AG04449 (cell line): ENCODE measurements around the gene CYB5R3.
A peak's percentile ranks its signal among the peaks of the same experiment; 100 is the strongest.
"Not testable (repeated sequence)": the region's sequence is repeated elsewhere in the genome, so short reads cannot be mapped to it uniquely, and the experiment has no call there.

Experiments used
- CTCF ChIA-PET: fragments of 350-600 bp; formaldehyde crosslinking; extraction: SDS; loops from one replicate; lab custom pipeline; 2021; ENCODE audit warnings: antibody characterized with exemption; lab: Yijun Ruan, JAX
- POLR2A ChIA-PET: fragments of 400-600, 350-600 bp; formaldehyde crosslinking; extraction: SDS; loops from one replicate; lab custom pipeline; 2020; ENCODE audit warnings: antibody characterized with exemption, inconsistent platforms; lab: Yijun Ruan, JAX
- DNase-seq: peaks from one replicate; pipeline ENCODE4 v3.0.0-alpha.2; 2010; ENCODE audit warnings: low read depth, low spot score
- H3K4me3 ChIP-seq: 2 replicates; pipeline ENCODE4 v1.5.1; 2011; ENCODE audit warnings: low read depth, mild to moderate bottlenecking, control low read depth, low read length
- TF ChIP-seq, protein P1 (sequence below): IDR thresholded peaks from one replicate; pipeline ENCODE4 v1.5.1; 2011; ENCODE audit warnings: mild to moderate bottlenecking, moderate library complexity, low read length, control low read depth, inconsistent platforms; ENCODE audit not compliant: insufficient read depth; ENCODE audit errors: missing control alignments

The CYB5R3 gene

DNA sequence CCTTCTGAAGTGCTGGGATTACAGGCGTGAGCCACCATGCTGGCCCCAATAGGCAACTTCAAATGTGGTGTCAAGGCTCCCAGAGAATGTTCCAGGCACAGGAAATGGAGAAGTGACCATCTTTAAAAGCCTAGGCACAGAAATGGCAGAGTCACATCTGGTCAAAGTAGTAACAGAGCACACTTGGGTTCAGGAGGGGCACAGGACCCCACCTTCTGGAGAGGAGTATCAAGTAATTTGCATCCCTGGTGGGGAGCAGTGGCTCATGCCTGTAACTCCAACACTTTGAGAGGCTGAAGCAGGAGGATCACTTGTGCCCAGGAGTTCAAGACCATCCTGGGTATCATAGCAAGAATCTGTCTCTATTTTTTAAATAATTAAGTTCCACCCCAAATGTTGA lies 66.2 kb downstream of the CYB5R3 start:
- TF ChIP-seq, protein P1, sequence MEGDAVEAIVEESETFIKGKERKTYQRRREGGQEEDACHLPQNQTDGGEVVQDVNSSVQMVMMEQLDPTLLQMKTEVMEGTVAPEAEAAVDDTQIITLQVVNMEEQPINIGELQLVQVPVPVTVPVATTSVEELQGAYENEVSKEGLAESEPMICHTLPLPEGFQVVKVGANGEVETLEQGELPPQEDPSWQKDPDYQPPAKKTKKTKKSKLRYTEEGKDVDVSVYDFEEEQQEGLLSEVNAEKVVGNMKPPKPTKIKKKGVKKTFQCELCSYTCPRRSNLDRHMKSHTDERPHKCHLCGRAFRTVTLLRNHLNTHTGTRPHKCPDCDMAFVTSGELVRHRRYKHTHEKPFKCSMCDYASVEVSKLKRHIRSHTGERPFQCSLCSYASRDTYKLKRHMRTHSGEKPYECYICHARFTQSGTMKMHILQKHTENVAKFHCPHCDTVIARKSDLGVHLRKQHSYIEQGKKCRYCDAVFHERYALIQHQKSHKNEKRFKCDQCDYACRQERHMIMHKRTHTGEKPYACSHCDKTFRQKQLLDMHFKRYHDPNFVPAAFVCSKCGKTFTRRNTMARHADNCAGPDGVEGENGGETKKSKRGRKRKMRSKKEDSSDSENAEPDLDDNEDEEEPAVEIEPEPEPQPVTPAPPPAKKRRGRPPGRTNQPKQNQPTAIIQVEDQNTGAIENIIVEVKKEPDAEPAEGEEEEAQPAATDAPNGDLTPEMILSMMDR, result no peak
- DNase-seq, result no peak
- POLR2A ChIA-PET, result no interaction called here
- H3K4me3 ChIP-seq, result no peak overlapping the region
- CTCF ChIA-PET, result interaction anchor here (1.0 to 1.2 kb wide), 2 partner anchors 9 to 38 kb away, joined by 3 to 4 read pairs; no protein-coding TSS in a partner anchor

DNA sequence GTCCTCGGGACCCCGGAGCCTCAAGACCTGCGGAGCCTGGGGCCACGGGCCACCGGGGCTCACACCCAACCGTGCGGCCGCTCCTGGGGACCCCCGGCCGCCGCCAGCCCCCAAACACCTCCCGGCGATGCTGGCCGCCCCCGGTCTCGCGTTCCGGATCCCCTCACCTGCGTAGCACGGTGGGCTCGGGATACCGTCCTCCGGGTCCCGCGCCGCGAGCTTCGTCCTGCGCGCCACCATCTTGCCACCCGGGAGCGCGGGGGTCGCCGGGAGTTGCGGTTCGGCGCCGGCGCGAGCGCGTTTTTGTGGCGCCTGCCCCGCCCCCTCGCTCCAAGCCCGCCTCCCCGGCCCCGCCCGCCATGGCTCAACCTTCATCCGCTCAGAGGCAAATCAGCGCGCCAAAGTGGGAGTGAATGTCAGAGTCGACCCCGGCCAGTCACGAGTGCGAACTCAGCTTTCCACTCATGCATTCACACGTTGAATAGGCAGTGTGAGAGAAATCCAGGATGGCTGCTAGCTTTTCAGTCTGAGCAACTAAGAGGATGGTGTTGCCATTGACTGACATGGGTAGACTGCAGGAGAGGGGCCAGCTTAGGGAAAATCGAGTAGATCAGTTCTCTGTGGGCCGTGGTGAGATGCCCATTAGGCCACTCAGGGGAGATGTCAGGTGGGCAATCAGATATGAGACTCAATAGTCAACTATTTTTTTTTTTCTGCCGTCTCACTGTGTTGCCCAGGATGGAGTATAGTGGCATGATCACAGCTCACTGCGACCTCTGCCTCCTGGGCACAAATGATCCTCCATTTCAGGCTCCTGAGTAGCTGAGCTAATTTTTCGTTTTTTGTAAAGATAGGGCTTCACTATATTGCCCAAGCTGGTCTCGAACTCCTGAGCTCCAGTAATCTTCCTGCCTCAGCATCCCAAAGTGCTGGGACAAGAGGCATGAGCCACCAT lies 67.2 kb downstream of the CYB5R3 start:
- ChIA-PET POLR2A (no interaction called here), CTCF (interaction anchor here (0.9 to 1.2 kb wide), 4 partner anchors 10 to 48 kb away, joined by 3 to 4 read pairs (median 3); no protein-coding TSS in a partner anchor)
- H3K4me3 ChIP-seq, result peak overlapping the region; percentile 73
- TF ChIP-seq, protein P1, result no peak
- no peak for DNase-seq

DNA sequence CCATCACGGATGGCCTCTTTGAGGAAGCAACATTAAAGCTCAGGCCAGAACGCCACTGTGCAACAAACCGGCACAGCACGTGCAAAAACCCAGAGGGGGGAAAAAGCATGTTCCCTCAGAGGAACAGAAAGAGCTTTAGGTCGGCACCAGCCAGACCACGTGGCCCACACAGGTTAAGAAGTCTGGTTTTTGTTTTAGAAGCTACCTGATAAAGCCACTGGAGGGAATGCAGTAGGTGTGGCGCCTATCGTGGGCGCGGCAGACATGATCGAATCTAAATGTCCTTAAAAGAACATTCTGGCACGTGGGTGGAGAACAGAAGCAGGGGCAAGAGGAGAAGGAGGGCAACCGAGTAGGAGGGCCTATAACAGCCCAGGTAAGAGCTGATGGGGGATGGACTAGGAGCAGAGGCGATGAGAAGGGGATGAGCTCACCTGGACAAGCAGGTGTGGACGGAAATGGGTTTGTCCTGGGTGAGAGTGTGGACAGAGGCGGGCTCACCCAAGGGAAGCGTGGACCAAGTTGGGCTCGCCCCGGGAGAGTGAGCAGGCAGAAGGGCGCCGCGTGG lies 67.9 kb downstream of the CYB5R3 start:
- peak overlapping the region; percentile 73 for H3K4me3 ChIP-seq
- DNase-seq, POLR2A ChIA-PET: not testable (repeated sequence)
- CTCF ChIA-PET, result interaction anchor here (1.1 kb wide), 1 partner anchor 13 kb away, joined by 3 read pairs; no protein-coding TSS in a partner anchor

DNA sequence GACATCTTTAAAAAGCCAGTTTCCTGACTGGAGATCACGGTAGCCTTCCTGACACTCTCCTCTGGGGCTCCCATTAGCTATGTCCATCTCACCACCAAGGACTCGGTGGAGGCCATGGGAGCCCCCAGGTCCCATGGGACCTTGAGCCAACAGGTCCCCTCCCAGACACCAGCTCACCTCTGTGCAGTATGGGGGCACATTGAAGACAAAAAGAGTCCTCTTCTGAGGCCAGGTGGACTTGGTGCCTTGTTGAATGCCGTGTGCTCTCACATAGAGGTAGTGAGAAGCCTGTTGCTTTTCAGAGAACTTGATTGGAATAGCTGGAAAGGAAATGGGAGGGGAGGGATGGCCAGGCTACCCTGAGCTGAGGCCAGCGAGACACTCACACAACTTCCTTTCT lies 69.2 kb downstream of the CYB5R3 start:
- CTCF ChIA-PET, POLR2A ChIA-PET, DNase-seq, H3K4me3 ChIP-seq: not testable (repeated sequence)

DNA sequence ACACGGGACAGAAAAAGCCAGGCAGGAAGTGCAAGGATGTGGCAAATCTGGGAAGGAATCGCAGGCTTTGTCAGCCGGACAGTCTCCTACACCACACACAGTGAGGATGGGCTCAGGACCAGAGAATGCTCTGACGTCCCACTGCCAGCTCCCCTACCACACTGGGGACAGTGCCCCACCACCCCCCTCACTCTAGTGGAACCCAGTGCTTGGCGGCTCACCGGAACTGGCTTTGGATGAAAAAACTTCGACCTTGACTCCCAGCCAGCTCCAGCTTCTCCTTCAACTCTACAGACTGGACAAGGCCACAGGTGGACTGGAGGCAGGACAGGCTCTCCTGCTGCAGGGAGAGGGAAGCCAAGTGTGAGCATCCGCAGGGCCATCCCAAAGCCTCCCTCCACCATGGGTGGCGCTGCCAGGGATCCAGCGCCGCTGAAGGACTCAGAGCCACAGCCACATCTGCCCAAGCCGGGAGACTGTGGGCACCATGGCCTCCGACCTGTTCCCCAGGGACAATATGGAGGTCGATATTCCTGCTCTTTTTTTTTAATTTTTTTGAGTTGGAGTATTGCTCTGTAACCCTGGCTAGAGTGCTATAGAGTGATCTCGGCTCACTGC lies 71.5 kb downstream of the CYB5R3 start:
- no peak overlapping the region for H3K4me3 ChIP-seq
- CTCF ChIA-PET, result no interaction called here
- no peak for DNase-seq
- TF ChIP-seq, protein P1, result no peak
- POLR2A ChIA-PET, result no interaction called here

DNA sequence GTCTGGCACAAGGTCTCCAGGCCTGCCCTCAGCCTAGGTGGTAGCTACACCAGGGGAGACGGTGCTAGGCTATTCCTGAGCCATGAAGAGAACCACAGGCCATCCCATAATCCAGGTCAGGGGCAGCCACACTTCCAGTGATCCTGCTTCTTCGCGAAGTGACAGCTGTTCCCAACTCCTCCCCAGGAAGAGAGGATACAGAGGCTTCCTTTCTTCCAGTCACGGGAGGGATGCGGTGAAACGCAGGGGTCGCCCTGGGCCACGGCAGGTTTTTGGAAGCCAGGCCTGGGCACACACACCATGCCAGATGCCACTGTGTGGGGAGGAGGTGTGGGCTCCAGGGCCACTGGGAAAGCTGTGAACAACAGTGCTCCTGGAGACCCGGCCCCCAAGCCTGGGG lies 72.1 kb downstream of the CYB5R3 start:
- DNase-seq, POLR2A ChIA-PET, CTCF ChIA-PET, H3K4me3 ChIP-seq: not testable (repeated sequence)

DNA sequence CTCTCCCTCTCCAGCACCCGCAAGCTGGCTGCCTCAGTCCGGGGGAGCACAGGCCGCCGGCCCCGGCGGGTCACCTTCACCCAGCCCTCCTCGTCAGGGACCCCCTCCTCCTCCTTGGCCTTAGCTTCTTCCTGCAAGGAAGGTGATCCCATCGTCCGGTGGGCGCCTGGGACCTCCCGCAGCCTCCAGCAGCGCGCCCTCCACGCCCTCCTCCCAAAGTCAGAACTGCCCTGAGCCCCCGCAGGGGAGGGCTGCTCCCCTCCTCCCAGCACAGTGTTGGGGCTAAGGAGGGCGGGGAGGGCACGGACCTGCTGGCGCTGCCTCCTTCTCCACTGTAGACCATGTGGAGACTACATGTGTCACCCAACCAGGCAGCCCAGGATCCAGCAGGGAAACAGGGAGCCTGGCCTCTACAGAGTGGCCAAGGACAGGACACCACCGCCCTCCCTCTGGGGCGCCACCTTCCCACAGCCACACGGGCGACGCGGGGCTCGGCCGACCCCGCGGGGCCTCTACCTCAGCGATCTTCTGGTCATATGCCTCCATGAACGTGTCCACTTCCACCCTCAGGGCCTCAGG lies 73.1 kb downstream of the CYB5R3 start:
- H3K4me3 ChIP-seq, CTCF ChIA-PET, DNase-seq, POLR2A ChIA-PET: not testable (repeated sequence)

DNA sequence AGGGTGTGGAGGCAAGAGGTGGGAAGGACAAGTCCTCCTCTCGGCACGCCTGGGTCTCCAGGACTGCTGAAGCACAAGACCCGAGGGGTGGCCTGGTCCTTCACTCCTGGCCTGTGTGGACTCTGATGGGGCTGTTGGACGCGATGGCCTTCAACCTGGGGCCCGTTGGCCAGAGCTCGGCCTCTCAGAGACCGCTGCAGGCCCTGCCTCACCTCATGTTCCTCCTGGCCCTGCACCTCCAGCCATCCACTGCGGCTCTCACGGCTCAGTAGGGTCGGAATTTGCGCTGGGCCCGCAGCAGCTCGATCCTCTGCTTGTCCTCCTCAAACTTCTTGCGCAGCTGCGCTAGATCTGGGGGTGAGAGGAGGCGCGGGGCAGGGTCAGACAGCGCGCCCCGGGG lies 74.7 kb downstream of the CYB5R3 start:
- H3K4me3 ChIP-seq, POLR2A ChIA-PET, CTCF ChIA-PET, DNase-seq: not testable (repeated sequence)

DNA sequence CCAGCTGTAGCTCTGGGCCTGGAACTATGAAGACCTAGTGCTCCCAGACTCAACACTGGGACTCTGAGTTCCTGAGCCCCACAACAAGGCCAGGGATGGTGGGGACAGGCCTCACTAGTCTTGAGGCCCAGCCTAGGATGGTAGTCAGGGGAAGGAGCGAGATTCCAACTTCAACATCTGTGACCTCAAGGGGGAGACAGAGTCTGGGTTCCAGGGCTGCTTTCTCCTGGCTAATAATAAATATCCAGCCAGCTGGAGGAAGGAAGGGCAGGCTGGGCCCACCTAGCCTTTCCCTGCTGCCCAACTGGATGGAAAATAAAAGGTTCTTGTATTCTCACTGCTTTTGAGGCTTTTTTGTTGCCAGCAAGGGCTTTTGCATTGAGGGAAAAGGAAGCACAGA lies 75.1 kb downstream of the CYB5R3 start:
- POLR2A ChIA-PET, DNase-seq, CTCF ChIA-PET, H3K4me3 ChIP-seq: not testable (repeated sequence)

DNA sequence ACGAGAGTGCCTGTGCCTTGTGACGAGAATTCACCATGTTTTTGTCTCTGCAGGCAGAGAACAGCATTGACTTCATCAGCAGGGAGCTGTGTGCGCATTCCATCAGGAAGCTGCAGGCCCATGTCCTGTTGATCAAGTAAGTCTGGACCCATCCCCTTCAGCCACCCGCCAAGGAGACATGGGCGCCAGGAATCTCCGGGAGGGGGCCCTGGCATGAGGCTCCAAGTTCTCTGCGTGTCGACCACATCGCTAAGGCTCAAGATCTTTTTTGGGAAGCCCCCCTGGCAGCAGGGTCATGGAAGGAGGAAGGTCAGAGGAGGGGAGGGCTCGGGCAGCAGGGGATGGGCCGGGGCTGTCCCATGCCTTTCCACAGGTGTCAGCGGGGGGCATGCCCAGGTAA lies 78.1 kb downstream of the CYB5R3 start:
- H3K4me3 ChIP-seq, DNase-seq, CTCF ChIA-PET, POLR2A ChIA-PET: not testable (repeated sequence)

DNA sequence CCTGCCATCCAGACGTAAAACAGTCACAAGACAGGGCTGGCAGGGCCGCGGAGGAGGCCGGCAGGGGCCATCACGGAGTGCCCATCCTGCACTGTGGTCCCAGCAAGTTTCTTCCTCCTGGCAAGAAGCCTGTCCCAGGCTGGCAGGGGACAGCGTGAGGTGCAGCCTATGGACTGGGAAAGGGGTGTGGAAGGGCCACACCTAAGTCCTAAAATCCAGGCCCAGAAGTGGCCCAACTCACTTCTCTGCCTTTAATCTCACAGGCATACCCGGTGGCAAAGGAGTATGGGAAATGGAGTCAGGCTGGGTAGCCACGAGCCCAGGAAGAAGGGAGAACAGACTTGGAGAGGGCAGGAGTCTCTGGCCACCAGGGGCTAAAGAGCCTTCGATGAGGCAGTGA lies 78.6 kb downstream of the CYB5R3 start:
- CTCF ChIA-PET, result interaction anchor here (1.4 kb wide), 1 partner anchor 11 kb away, joined by 4 read pairs; no protein-coding TSS in a partner anchor
- H3K4me3 ChIP-seq, DNase-seq, POLR2A ChIA-PET: not testable (repeated sequence)

DNA sequence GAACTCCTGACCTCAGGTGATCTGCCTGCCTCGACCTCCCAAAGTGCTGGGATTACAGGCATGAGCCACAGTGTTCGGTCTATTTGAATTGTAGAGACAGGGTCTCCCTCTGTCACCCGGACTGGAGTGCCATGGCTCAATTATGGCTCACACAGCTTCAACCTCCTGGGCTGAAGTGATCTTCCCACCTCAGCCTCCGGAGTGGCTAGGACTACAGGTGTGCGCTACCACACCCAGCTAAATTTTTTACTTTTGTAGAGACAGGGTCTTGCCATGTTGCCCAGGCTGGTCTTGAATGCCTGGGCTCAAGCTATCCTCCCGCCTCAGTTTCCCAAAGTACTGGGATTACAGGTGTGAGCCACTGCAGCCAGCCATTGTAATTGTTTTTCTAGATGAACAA lies 81.2 kb downstream of the CYB5R3 start:
- POLR2A ChIA-PET, result interaction anchor here (0.6 to 1.3 kb wide), 2 partner anchors 60 kb away, joined by 3 to 4 read pairs; no protein-coding TSS in a partner anchor
- CTCF ChIA-PET, DNase-seq, H3K4me3 ChIP-seq: not testable (repeated sequence)
